GM12873 (cell line): ENCODE results near the gene TBL1X.

Source experiments
- TF ChIP-seq, protein P1 (sequence below): IDR thresholded peaks from 2 replicates; pipeline ENCODE4 v1.5.1; 2012; ENCODE audit warnings: low read depth, mild to moderate bottlenecking, moderate library complexity, low read length, control low read depth; ENCODE audit not compliant: insufficient read depth; ENCODE audit errors: missing control alignments

The TBL1X gene

DNA sequence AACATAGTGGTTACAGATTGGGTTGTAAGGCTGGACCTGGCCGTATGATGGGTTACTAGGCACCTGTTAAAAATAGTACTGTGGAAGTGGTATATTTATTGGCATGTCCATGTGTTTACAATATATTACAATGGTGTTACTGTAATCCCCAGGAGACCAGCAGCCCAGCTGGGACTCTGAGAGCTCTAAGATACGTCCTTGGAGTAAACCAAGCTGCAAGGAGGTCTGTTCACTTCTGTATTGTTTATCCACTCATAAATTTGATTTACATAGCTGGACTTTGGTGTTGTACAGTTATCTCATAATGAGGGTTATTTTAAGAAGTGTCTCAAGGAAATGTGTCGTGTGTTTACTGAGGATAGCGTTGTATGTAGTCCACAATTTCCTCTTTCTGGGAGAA lies 93.8 kb downstream of the TBL1X start:
- TF ChIP-seq, protein P1, sequence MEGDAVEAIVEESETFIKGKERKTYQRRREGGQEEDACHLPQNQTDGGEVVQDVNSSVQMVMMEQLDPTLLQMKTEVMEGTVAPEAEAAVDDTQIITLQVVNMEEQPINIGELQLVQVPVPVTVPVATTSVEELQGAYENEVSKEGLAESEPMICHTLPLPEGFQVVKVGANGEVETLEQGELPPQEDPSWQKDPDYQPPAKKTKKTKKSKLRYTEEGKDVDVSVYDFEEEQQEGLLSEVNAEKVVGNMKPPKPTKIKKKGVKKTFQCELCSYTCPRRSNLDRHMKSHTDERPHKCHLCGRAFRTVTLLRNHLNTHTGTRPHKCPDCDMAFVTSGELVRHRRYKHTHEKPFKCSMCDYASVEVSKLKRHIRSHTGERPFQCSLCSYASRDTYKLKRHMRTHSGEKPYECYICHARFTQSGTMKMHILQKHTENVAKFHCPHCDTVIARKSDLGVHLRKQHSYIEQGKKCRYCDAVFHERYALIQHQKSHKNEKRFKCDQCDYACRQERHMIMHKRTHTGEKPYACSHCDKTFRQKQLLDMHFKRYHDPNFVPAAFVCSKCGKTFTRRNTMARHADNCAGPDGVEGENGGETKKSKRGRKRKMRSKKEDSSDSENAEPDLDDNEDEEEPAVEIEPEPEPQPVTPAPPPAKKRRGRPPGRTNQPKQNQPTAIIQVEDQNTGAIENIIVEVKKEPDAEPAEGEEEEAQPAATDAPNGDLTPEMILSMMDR, result no peak

DNA sequence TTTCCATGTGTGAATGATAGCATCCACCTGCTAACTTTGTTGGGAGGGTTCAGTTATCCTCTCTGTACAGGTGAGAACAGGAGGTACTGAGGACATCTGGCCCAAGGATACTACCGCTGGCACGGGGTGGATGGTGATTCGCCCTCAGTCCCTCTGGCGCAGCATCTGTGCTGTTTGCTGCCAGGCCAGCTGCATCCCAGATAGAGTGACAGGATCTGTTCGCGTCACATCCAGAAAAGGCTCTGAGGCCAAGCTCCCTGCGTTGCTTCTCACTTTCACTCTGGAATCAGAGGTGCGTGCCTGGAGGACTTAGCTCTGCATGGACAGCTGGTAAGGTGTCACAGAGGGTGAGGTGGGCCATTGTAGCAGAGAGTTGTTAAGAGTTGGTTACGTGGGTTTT lies 95.4 kb downstream of the TBL1X start:
- TF ChIP-seq, protein P1, result no peak

DNA sequence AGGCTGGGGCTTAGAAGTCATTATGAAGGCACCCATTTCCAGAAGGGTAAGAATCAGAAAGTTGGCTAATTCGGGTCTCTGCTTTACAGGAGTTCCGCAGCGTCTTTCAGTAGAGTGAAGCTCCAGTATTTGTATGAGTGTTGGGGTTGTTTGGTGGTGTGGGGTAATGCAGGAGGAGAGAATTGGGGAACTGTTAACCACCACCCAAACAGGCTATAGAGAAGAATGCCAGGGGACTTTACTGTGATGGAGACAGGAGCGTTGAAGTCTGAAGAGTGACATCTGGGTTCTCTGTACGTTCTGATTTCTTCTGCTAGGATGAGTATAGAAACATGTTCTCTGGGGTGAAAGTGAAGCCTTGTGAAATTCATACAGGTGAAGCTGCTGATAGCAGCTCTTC lies 96.3 kb downstream of the TBL1X start:
- TF ChIP-seq, protein P1, result no peak

DNA sequence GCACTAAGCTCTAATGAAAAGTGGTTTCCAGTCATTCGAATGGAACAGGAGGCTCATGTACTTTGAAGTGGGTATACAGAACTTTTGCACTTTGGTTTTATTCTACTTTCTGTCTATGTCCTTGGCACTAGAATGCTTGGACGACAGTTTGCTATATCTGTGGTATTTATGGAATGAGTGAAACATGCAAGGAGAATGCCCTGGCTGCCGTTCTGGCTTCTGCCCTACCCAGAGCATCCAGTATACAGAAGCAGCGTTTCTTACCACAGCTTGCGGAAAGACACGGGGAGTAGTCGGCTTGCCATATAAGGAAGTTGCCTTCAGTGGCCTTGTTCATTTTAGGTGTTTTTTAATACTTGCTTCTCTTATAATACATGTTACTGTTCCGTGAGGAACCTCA lies 98.0 kb downstream of the TBL1X start:
- TF ChIP-seq, protein P1, result no peak

DNA sequence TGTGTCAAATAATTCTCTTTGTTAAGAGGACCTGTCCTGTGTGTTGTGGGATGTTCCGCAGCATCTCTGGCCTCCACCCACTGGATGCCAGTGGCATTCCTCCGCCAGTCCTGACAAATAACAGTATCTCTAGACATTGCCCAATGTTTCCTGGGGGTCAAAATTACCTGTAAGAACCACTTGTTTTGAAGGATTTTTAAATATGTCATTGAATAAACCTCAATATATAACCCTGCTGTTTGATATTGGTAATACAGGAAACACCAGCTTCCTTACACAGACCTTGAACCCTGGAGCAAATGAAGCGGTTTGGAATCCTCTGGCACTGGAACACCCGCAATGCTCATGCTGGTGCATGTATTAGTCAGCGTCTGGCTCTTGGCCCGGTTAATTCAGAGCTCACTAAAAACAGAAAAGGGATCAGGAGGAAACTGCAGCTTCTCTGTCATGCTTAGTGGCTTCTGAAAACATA lies 101.3 kb downstream of the TBL1X start:
- TF ChIP-seq, protein P1, result no peak

DNA sequence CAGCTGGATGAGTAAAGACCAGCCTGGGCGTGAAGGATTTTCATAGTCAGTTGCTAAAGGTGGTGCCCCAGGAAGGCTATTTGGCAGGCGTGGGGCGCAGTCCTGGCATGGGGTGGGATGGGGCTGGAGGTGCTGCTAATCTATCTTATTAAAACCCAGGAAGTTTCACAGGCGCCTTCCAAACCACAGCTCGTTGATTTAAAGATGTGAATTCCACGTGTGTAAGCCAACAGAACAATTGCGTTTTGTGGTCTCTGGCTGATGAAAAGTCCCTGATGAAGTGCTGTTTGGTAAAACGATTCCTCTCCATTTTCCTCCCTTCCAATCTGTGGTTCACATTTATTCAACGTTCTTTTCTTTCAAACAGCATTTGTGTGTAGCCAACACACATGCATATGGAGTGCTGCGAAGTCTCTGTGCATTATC lies 105.0 kb downstream of the TBL1X start:
- TF ChIP-seq, protein P1, result no peak

DNA sequence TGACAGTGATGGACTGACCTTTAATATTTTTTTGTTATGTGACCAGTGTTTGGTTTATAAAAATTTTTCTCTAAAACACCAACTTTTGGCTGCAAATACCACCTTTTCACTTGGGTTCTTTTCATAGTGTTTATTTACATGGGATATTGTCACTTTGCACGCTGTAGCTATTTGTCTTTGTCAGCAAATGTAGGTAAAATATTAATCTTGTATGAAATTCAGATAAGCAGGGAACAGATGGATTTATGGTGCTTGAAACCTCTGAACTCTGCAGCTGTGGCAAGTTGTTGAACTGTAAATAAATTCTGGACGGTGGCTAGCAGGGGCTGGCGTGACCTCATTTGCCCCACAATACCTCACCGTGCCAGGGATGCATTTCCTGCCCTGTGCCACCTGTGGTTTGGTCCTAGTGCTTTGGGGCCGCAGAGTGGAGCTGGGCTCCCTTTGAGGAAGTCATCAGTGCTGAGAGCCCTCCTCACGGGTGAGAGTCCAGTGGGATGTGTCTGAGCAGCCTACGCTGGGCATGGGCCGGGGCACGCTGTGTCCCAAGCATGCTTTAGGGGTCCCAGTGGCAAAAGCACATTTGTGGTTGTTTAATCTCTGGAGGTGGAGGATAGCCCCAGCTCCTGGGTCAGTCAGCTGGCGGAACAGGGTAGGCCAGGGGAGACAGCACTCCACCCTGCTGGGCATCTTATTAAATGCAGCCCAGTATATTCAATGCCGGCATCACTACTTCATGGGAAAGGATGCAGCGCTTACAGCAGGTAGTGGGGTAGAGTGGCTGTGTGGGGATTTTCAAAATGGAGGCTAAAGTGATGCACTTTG lies 108.6 kb downstream of the TBL1X start:
- TF ChIP-seq, protein P1, result no peak
